ENCODE measurements around the gene HMG20A. TPM values are rescaled to one million over a fixed set of nuclear protein-coding genes. Genes with fewer than 3 reads are reported as not detected.
A peak's percentile ranks its signal among the peaks of the same experiment; 100 is the strongest.

Gene HMG20A
- total RNA-seq, 2 donors from 2014 or later: 35.0 to 46.5 TPM

- ATAC-seq: no peak
- H3K27me3 Mint-ChIP-seq: peaks cover 0 to under 1% of the 10 kb centered on the region in 2 donors
Measured at GRCh38 chr15:77525907-77526594, 105.4 kb downstream of the HMG20A start.

GRCh38 chr15:77526595-77527163 lies 106.0 kb downstream of the HMG20A start:
- Mint-ChIP-seq H3K4me3 (no peak overlapping the region), H3K36me3 (no peaks in the 10 kb centered on the region), H3K27me3 (peaks cover 0 to 4% of the 10 kb centered on the region in 2 donors), H3K4me1 (ENCODE audit: low read depth in 2 of 2) (no peaks in the 10 kb centered on the region), H3K27ac (no peak overlapping the region), H3K9me3 (no peaks in the 10 kb centered on the region)
- ATAC-seq: no peak
- DNase-seq (ENCODE audit: low spot score): no peak

More at GRCh38 chr15:77525907-77526594, 105.4 kb downstream of the HMG20A start:
- H3K27ac Mint-ChIP-seq: no peak overlapping the region
- no peak overlapping the region for H3K4me3 Mint-ChIP-seq
- no peaks in the 10 kb centered on the region for H3K4me1 Mint-ChIP-seq (ENCODE audit: low read depth in 2 of 2)
- DNase-seq (ENCODE audit: low spot score): no peak
- H3K9me3 Mint-ChIP-seq: no peaks in the 10 kb centered on the region
- no peaks in the 10 kb centered on the region for H3K36me3 Mint-ChIP-seq

- DNase-seq (ENCODE audit: low spot score) (no peak), ATAC-seq (no peak)
- peaks cover 0 to 7% of the 10 kb centered on the region in 2 donors for H3K27me3 Mint-ChIP-seq
- no peaks in the 10 kb centered on the region for H3K4me1 Mint-ChIP-seq (ENCODE audit: low read depth in 2 of 2)
- no peaks in the 10 kb centered on the region for H3K9me3 Mint-ChIP-seq
- H3K27ac Mint-ChIP-seq: no peak overlapping the region
- no peaks in the 10 kb centered on the region for H3K36me3 Mint-ChIP-seq
- H3K4me3 Mint-ChIP-seq: no peak overlapping the region
Measured at GRCh38 chr15:77527164-77527778, 106.6 kb downstream of the HMG20A start.

GRCh38 chr15:77527831-77528231 lies 107.1 kb downstream of the HMG20A start:
- Mint-ChIP-seq H3K9me3 (no peaks in the 10 kb centered on the region), H3K27ac (no peak overlapping the region), H3K27me3 (peaks cover 0 to 7% of the 10 kb centered on the region in 2 donors), H3K4me1 (ENCODE audit: low read depth in 2 of 2) (no peaks in the 10 kb centered on the region), H3K36me3 (no peaks in the 10 kb centered on the region), H3K4me3 (no peak overlapping the region)
- ATAC-seq (no peak), DNase-seq (ENCODE audit: low spot score) (no peak)

DNA sequence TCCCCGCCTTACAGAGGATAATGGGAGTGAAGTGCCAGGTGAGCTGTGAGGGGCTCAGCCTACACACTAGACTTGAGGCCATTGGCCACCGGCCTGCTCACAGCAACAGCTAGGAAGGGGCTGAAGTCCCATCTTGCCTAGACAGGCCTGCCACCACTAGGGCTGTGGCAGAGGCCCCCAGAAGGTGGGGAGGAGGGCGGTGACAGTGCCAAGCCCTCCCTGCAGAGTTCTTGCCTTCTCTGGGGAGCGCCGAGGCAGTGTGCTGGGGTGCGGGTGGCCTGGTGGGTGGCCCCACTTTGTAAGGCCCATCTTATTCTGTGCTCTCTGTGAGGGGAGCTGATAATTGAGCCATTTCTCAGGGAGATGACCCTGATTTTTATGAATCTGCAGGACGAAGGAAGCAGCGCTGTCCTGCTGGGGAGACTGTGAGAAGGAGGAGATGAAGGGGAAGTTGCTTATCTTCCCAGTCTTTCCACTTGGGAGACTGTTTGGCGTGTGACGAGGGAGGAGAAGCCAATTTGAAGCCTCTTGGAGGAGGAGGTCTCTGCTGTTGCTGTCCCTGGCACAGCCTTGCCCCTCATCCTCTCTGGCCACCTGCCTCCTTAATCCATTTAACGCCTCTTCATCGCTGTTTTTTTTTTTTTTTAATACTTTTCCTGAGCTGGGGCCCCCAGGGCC lies 107.7 kb downstream of the HMG20A start:
- H3K9me3 Mint-ChIP-seq: no peaks in the 10 kb centered on the region
- no peak overlapping the region for H3K4me3 Mint-ChIP-seq
- no peak overlapping the region for H3K27ac Mint-ChIP-seq
- peaks cover 0 to 7% of the 10 kb centered on the region in 2 donors for H3K27me3 Mint-ChIP-seq
- no peaks in the 10 kb centered on the region for H3K4me1 Mint-ChIP-seq (ENCODE audit: low read depth in 2 of 2)
- ATAC-seq: no peak
- H3K36me3 Mint-ChIP-seq: no peaks in the 10 kb centered on the region
- no peak for DNase-seq (ENCODE audit: low spot score)

DNA sequence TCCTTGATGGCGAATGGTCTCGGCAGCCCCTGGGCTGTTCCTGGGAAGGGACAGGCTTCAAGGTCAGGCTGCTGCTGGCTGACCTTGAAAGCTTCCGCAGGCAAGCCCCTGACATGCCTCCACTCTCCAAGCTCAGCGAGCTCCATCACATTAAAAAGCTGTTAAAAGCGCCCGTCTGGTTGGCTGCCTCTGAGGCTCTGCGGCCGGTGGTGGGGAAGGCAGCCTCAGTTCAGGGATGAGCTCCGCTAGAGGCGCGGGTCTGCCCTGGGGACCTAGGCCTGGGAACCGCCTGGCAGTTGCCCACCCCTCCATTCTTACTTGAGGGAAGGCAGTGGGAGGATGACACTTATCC lies 108.3 kb downstream of the HMG20A start:
- DNase-seq (ENCODE audit: low spot score): no peak
- H3K27ac Mint-ChIP-seq: no peak overlapping the region
- no peaks in the 10 kb centered on the region for H3K9me3 Mint-ChIP-seq
- H3K4me1 Mint-ChIP-seq (ENCODE audit: low read depth in 2 of 2): no peaks in the 10 kb centered on the region
- no peak overlapping the region for H3K4me3 Mint-ChIP-seq
- no peaks in the 10 kb centered on the region for H3K36me3 Mint-ChIP-seq
- H3K27me3 Mint-ChIP-seq: peaks cover 0 to 7% of the 10 kb centered on the region in 2 donors
- ATAC-seq: no peak

- Mint-ChIP-seq H3K9me3 (no peaks in the 10 kb centered on the region), H3K4me3 (no peak overlapping the region), H3K4me1 (ENCODE audit: low read depth in 2 of 2) (no peaks in the 10 kb centered on the region), H3K36me3 (no peaks in the 10 kb centered on the region), H3K27me3 (peaks cover 0 to 7% of the 10 kb centered on the region in 2 donors), H3K27ac (no peak overlapping the region)
- no peak for DNase-seq (ENCODE audit: low spot score)
- ATAC-seq: no peak
Measured at GRCh38 chr15:77529394-77530159, 108.9 kb downstream of the HMG20A start.

DNA sequence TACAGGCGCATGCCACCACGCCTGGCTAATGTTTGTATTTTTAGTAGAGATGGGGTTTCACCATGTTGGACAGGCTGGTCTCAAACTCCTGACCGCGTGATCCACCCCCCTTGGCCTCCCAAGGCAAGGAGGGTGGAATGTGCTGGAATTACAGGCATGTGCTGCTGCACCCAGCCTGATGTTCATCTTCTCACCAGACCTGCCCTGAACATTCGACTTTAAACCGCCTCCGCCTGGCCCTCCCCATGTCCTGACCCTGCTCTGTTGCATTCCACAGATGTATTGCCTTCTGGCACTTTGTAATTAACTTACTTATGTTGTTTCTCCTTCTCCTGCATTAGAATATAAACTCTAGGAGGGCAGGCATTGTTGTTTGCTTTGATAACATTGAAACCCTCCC lies 109.9 kb downstream of the HMG20A start:
- Mint-ChIP-seq H3K27me3 (peaks cover 0 to 7% of the 10 kb centered on the region in 2 donors), H3K27ac (no peak overlapping the region), H3K36me3 (no peaks in the 10 kb centered on the region), H3K4me1 (ENCODE audit: low read depth in 2 of 2) (no peaks in the 10 kb centered on the region), H3K9me3 (no peaks in the 10 kb centered on the region), H3K4me3 (no peak overlapping the region)
- no peak for ATAC-seq
- DNase-seq (ENCODE audit: low spot score): no peak

DNA sequence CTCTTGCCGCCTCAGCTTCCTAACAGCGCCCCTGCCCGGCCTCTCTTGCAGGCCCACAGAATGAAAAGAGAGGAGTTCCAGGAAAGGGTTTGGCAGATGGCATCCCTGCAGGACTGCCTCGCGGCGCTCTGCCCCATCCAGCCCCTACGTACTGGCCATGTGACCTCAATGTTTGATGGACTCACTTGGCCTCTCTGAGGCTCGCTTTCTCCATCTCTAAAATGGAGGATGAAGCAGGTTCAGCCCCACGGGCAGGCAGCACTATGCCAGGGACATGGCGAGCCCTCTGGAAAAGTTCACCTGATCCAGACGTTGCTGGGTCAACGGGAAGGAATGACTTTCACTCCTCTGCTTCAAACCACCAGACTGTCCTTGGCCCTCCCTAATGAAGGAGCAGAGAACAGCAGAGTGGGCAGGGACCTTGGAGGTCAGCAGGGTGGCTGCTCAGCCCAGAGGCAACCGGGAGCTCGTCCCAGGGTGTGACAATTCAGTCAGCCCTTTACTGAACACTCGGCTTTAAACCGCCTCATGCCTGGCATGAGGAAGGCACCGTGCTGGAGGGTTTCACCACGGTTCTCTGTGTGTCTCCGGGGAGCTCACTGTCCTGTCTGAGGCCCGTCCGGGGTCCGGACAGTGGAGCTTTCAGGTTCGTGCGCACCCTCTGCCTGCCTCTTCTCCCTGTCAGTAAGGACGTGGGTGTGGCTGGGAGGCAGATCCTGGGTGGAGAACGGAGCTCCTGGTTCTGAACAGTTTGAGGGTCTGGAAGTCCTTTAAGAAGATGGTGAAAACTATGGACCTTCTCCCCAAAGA lies 110.7 kb downstream of the HMG20A start:
- H3K4me3 Mint-ChIP-seq: no peak overlapping the region
- peaks cover 0 to 7% of the 10 kb centered on the region in 2 donors for H3K27me3 Mint-ChIP-seq
- H3K9me3 Mint-ChIP-seq: no peaks in the 10 kb centered on the region
- no peak overlapping the region for H3K27ac Mint-ChIP-seq
- DNase-seq (ENCODE audit: low spot score) (no peak), ATAC-seq (peak in 1 of 2 donors; percentile 3)
- H3K4me1 Mint-ChIP-seq (ENCODE audit: low read depth in 2 of 2): no peaks in the 10 kb centered on the region
- no peaks in the 10 kb centered on the region for H3K36me3 Mint-ChIP-seq

- H3K4me3 Mint-ChIP-seq: no peak overlapping the region
- DNase-seq (ENCODE audit: low spot score): no peak
- H3K36me3 Mint-ChIP-seq: no peaks in the 10 kb centered on the region
- no peak overlapping the region for H3K27ac Mint-ChIP-seq
- no peak for ATAC-seq
- H3K9me3 Mint-ChIP-seq: no peaks in the 10 kb centered on the region
- H3K4me1 Mint-ChIP-seq (ENCODE audit: low read depth in 2 of 2): no peaks in the 10 kb centered on the region
- H3K27me3 Mint-ChIP-seq: peaks cover 0 to 7% of the 10 kb centered on the region in 2 donors
Measured at GRCh38 chr15:77532067-77532710, 111.5 kb downstream of the HMG20A start.

DNA sequence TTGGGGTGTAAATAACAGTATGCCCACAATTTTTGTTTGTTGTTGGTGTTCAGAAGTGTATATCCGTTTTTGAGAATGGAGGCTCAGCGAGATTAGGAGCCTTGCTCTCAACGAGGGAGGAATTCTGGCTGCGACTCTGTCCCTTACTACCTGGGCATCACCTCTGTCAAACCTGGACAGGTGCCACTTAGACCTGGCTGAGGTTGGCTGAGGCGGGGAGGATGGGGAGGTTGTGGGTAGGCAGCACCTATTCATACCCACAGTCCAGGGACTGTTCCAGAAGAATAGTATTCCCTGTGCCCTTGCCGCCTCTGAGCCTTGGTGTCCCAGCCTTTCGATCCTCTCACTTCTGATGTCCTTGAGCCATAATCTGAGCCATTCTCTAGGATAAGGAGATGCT lies 112.2 kb downstream of the HMG20A start:
- Mint-ChIP-seq H3K27me3 (peaks cover 0 to 7% of the 10 kb centered on the region in 2 donors), H3K4me1 (ENCODE audit: low read depth in 2 of 2) (no peaks in the 10 kb centered on the region), H3K4me3 (no peak overlapping the region), H3K9me3 (no peaks in the 10 kb centered on the region), H3K27ac (no peak overlapping the region), H3K36me3 (no peaks in the 10 kb centered on the region)
- no peak for DNase-seq (ENCODE audit: low spot score)
- ATAC-seq: no peak

GRCh38 chr15:77533578-77534430 lies 113.1 kb downstream of the HMG20A start:
- ATAC-seq: no peak
- Mint-ChIP-seq H3K4me1 (ENCODE audit: low read depth in 2 of 2) (no peaks in the 10 kb centered on the region), H3K9me3 (no peaks in the 10 kb centered on the region), H3K4me3 (no peak overlapping the region), H3K27ac (no peak overlapping the region), H3K36me3 (no peaks in the 10 kb centered on the region), H3K27me3 (peaks cover 0 to 7% of the 10 kb centered on the region in 2 donors)
- no peak for DNase-seq (ENCODE audit: low spot score)

Data from natural killer cell treated with Interleukin-12 subunit alpha and Interleukin-12 subunit beta and Interleukin-15 and Interleukin-18, amount 100 ng/mL, for 72 hours (primary cell).